Mesothelial cell of epicardium (in vitro differentiated cells): ENCODE measurements around the gene ITGA2B. TPM values are rescaled to one million over a fixed set of nuclear protein-coding genes. Genes with fewer than 3 reads are reported as not detected.

Source experiments
- DNase-seq, 2 experiments: peaks; one replicate each; pipeline ENCODE4 v3.0.0; 2021; ENCODE audit warnings: low spot score in 2 of 2; ENCODE audit not compliant: unreplicated experiment in 2 of 2
- H3K27ac Mint-ChIP-seq: 2 replicates; pipeline ENCODE4 v1.8.0; 2021; ENCODE audit warnings: mixed read lengths
- H3K27me3 Mint-ChIP-seq: 2 replicates; pipeline ENCODE4 v1.8.0; 2021; ENCODE audit warnings: low read depth, mixed read lengths
- H3K36me3 Mint-ChIP-seq: 2 replicates; pipeline ENCODE4 v1.8.0; 2021; ENCODE audit warnings: mixed read lengths
- H3K4me1 Mint-ChIP-seq: 2 replicates; pipeline ENCODE4 v1.8.0; 2021; ENCODE audit warnings: mixed read lengths
- H3K4me3 Mint-ChIP-seq: 2 replicates; pipeline ENCODE4 v1.8.0; 2021; ENCODE audit warnings: mild to moderate bottlenecking, moderate library complexity, mixed read lengths
- H3K9me3 Mint-ChIP-seq: 2 replicates; pipeline ENCODE4 v1.8.0; 2021; ENCODE audit warnings: mixed read lengths
- total RNA-seq: library from RNA; stranded (reverse); gene quantifications from 3 replicates; pipeline ENCODE4 v1.2.1, GENCODE V29; 2021
- TF ChIP-seq, protein P1 (sequence below): fragments of 200-600 bp; sonication (generic); IDR thresholded peaks from one replicate; pipeline ENCODE4 v1.5.0; 2021; ENCODE audit warnings: antibody characterized with exemption; ENCODE audit not compliant: unreplicated experiment

The ITGA2B gene
- total RNA-seq, result 12.2 to 15.9 TPM (median 13.6 TPM) in 3 replicates

- H3K4me1 Mint-ChIP-seq, result peaks cover 13% of the 10 kb centered on the region
- DNase-seq, result no peak
- no peaks in the 10 kb centered on the region for H3K36me3 Mint-ChIP-seq
- H3K27me3 Mint-ChIP-seq, result peaks cover 16% of the 10 kb centered on the region
- no peak within 1 kb of the TSS for H3K27ac Mint-ChIP-seq
- TF ChIP-seq, protein P1, sequence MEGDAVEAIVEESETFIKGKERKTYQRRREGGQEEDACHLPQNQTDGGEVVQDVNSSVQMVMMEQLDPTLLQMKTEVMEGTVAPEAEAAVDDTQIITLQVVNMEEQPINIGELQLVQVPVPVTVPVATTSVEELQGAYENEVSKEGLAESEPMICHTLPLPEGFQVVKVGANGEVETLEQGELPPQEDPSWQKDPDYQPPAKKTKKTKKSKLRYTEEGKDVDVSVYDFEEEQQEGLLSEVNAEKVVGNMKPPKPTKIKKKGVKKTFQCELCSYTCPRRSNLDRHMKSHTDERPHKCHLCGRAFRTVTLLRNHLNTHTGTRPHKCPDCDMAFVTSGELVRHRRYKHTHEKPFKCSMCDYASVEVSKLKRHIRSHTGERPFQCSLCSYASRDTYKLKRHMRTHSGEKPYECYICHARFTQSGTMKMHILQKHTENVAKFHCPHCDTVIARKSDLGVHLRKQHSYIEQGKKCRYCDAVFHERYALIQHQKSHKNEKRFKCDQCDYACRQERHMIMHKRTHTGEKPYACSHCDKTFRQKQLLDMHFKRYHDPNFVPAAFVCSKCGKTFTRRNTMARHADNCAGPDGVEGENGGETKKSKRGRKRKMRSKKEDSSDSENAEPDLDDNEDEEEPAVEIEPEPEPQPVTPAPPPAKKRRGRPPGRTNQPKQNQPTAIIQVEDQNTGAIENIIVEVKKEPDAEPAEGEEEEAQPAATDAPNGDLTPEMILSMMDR, result no peak
- no peaks in the 10 kb centered on the region for H3K9me3 Mint-ChIP-seq
- H3K4me3 Mint-ChIP-seq, result no peak within 1 kb of the TSS
Measured at GRCh38 chr17:44389281-44389680, at the start of gene ITGA2B. Gene ITGA2B (minus strand): TSS chr17:44389649. CDS start chr17:44389473, 176 bp downstream.

GRCh38 chr17:44439168-44439567, 49.7 kb upstream of the ITGA2B start:
- DNase-seq, result no peak
- H3K27me3 Mint-ChIP-seq, result no peaks in the 10 kb centered on the region
- no peaks in the 10 kb centered on the region for H3K4me1 Mint-ChIP-seq
- H3K4me3 Mint-ChIP-seq, result no peak overlapping the region
- peaks cover 9% of the 10 kb centered on the region for H3K36me3 Mint-ChIP-seq
- H3K9me3 Mint-ChIP-seq, result no peaks in the 10 kb centered on the region
- H3K27ac Mint-ChIP-seq, result no peak overlapping the region
- TF ChIP-seq, protein P1, result no peak

- H3K27me3 Mint-ChIP-seq, result no peaks in the 10 kb centered on the region
- peaks cover 11% of the 10 kb centered on the region for H3K36me3 Mint-ChIP-seq
- H3K9me3 Mint-ChIP-seq, result no peaks in the 10 kb centered on the region
- TF ChIP-seq, protein P1, result no peak
- no peak overlapping the region for H3K4me3 Mint-ChIP-seq
- no peaks in the 10 kb centered on the region for H3K4me1 Mint-ChIP-seq
- DNase-seq, result no peak
- no peak overlapping the region for H3K27ac Mint-ChIP-seq
Measured at GRCh38 chr17:44438636-44439035, 49.2 kb upstream of the ITGA2B start.

GRCh38 chr17:44436336-44436735, 46.9 kb upstream of the ITGA2B start:
- Mint-ChIP-seq H3K27ac (no peak overlapping the region), H3K4me3 (no peak overlapping the region), H3K36me3 (peaks cover 25% of the 10 kb centered on the region), H3K9me3 (no peaks in the 10 kb centered on the region), H3K27me3 (no peaks in the 10 kb centered on the region), H3K4me1 (no peaks in the 10 kb centered on the region)
- DNase-seq, result no peak
- TF ChIP-seq, protein P1, result no peak

GRCh38 chr17:44432254-44433157, 43.1 kb upstream of the ITGA2B start:
- peaks cover 31% of the 10 kb centered on the region for H3K36me3 Mint-ChIP-seq
- H3K9me3 Mint-ChIP-seq, result no peaks in the 10 kb centered on the region
- no peaks in the 10 kb centered on the region for H3K27me3 Mint-ChIP-seq
- H3K27ac Mint-ChIP-seq, result peak overlapping the region; percentile 25
- no peak for DNase-seq
- TF ChIP-seq, protein P1, result no peak
- H3K4me1 Mint-ChIP-seq, result no peaks in the 10 kb centered on the region
- H3K4me3 Mint-ChIP-seq, result no peak overlapping the region
